IPS-20b (cell line): ENCODE results near the gene TMEM45A.
"Not testable (repeated sequence)": the region's sequence is repeated elsewhere in the genome, so short reads cannot be mapped to it uniquely, and the experiment has no call there.

Source experiments
- H3K27ac ChIP-seq: one replicate; pipeline ENCODE4 v1.5.1; 2013; ENCODE audit warnings: low read length
- H3K27me3 ChIP-seq: 2 replicates; pipeline ENCODE4 v1.6.1; 2013; ENCODE audit warnings: mild to moderate bottlenecking, low read length, inconsistent platforms; ENCODE audit not compliant: insufficient read depth
- H3K36me3 ChIP-seq: 2 replicates; pipeline ENCODE4 v1.6.1; 2013; ENCODE audit warnings: low read depth, mild to moderate bottlenecking, inconsistent platforms, low read length, moderate library complexity; ENCODE audit not compliant: insufficient read depth
- H3K4me1 ChIP-seq: 2 replicates; pipeline ENCODE4 v1.6.1; 2013; ENCODE audit warnings: mild to moderate bottlenecking, control low read depth, inconsistent platforms, low read length, moderate library complexity; ENCODE audit not compliant: insufficient read depth
- H3K4me3 ChIP-seq: 2 replicates; pipeline ENCODE4 v1.5.1; 2013; ENCODE audit warnings: mild to moderate bottlenecking, low read length, inconsistent platforms
- H3K9ac ChIP-seq: 2 replicates; pipeline ENCODE4 v1.6.1; 2013; ENCODE audit warnings: low read depth, mild to moderate bottlenecking, inconsistent platforms, low read length, moderate library complexity
- H3K9me3 ChIP-seq: 2 replicates; pipeline ENCODE4 v1.6.1; 2013; ENCODE audit warnings: mild to moderate bottlenecking, low read depth, low read length, inconsistent platforms; ENCODE audit not compliant: insufficient read depth

TMEM45A gene

GRCh38 chr3:100492059-100493006 is at the start of gene TMEM45A:
Gene TMEM45A (plus strand): TSS chr3:100492619. CDS start chr3:100555212, 62,593 bp downstream.
- peaks cover 7% of the 10 kb centered on the region; the same call in 1 of the 2 replicates for H3K4me1 ChIP-seq
- peak within 1 kb of the TSS; percentile 79; the same call in 1 of the 2 replicates for H3K9ac ChIP-seq
- no peaks in the 10 kb centered on the region for H3K9me3 ChIP-seq
- no peaks in the 10 kb centered on the region for H3K36me3 ChIP-seq
- no peaks in the 10 kb centered on the region for H3K27me3 ChIP-seq
- peak within 1 kb of the TSS; percentile 89 for H3K4me3 ChIP-seq
- H3K27ac ChIP-seq: no peak within 1 kb of the TSS

GRCh38 chr3:100443690-100444089 is 48.7 kb upstream of the TMEM45A start:
- Histone ChIP-seq H3K4me1 (no peaks in the 10 kb centered on the region), H3K9me3 (peaks cover 37% of the 10 kb centered on the region), H3K9ac (no peak overlapping the region), H3K27me3 (no peaks in the 10 kb centered on the region), H3K27ac (no peak overlapping the region), H3K36me3 (peaks cover 16% of the 10 kb centered on the region; the same call in 1 of the 2 replicates), H3K4me3 (no peak overlapping the region)

GRCh38 chr3:100447067-100447466 is 45.4 kb upstream of the TMEM45A start:
- peaks cover 37% of the 10 kb centered on the region for H3K9me3 ChIP-seq
- not testable (repeated sequence) for H3K27me3 ChIP-seq, H3K27ac ChIP-seq, H3K4me3 ChIP-seq, H3K4me1 ChIP-seq, H3K9ac ChIP-seq
- peaks cover 16% of the 10 kb centered on the region; the same call in 1 of the 2 replicates for H3K36me3 ChIP-seq

GRCh38 chr3:100448079-100448478 is 44.3 kb upstream of the TMEM45A start:
- no peaks in the 10 kb centered on the region for H3K27me3 ChIP-seq
- peaks cover 7% of the 10 kb centered on the region; the same call in 1 of the 2 replicates for H3K4me1 ChIP-seq
- H3K4me3 ChIP-seq: no peak overlapping the region
- no peak overlapping the region for H3K9ac ChIP-seq
- H3K27ac ChIP-seq: no peak overlapping the region
- peaks cover 13% of the 10 kb centered on the region; the same call in 1 of the 2 replicates for H3K36me3 ChIP-seq
- H3K9me3 ChIP-seq: peaks cover 34% of the 10 kb centered on the region

GRCh38 chr3:100449214-100449613 is 43.2 kb upstream of the TMEM45A start:
- Histone ChIP-seq H3K9ac (no peak overlapping the region), H3K9me3 (peaks cover 22% of the 10 kb centered on the region), H3K4me3 (no peak overlapping the region), H3K27me3 (no peaks in the 10 kb centered on the region), H3K36me3 (0 out of 2 replicates have a peak, but pooled peaks cover 1% of the 10 kb centered on the region), H3K27ac (no peak overlapping the region), H3K4me1 (peaks cover 7% of the 10 kb centered on the region; the same call in 1 of the 2 replicates)

GRCh38 chr3:100454677-100455076 is 37.7 kb upstream of the TMEM45A start:
- Histone ChIP-seq H3K4me1 (peaks cover 7% of the 10 kb centered on the region; the same call in 1 of the 2 replicates), H3K4me3 (no peak overlapping the region), H3K9me3 (no peaks in the 10 kb centered on the region; the same call in 1 of the 2 replicates), H3K27me3 (no peaks in the 10 kb centered on the region), H3K9ac (no peak overlapping the region), H3K36me3 (0 out of 2 replicates have a peak, but pooled peaks cover 3% of the 10 kb centered on the region), H3K27ac (no peak overlapping the region)

- Histone ChIP-seq H3K27me3 (no peaks in the 10 kb centered on the region), H3K4me1 (peaks cover 2% of the 10 kb centered on the region; the same call in 1 of the 2 replicates), H3K9me3 (no peaks in the 10 kb centered on the region; the same call in 1 of the 2 replicates), H3K4me3 (no peak overlapping the region), H3K9ac (no peak overlapping the region), H3K36me3 (0 out of 2 replicates have a peak, but pooled peaks cover 3% of the 10 kb centered on the region), H3K27ac (no peak overlapping the region)
Observed at GRCh38 chr3:100455841-100456550, 36.4 kb upstream of the TMEM45A start.

GRCh38 chr3:100456745-100457144 is 35.7 kb upstream of the TMEM45A start:
- Histone ChIP-seq H3K9ac (no peak overlapping the region), H3K4me1 (no peaks in the 10 kb centered on the region), H3K27ac (no peak overlapping the region), H3K9me3 (no peaks in the 10 kb centered on the region; the same call in 1 of the 2 replicates), H3K4me3 (no peak overlapping the region), H3K27me3 (no peaks in the 10 kb centered on the region), H3K36me3 (0 out of 2 replicates have a peak, but pooled peaks cover 3% of the 10 kb centered on the region)

- H3K4me1 ChIP-seq: no peaks in the 10 kb centered on the region
- no peak overlapping the region for H3K27ac ChIP-seq
- H3K36me3 ChIP-seq: 0 out of 2 replicates have a peak, but pooled peaks cover 3% of the 10 kb centered on the region
Observed at GRCh38 chr3:100457811-100458210, 34.6 kb upstream of the TMEM45A start.

GRCh38 chr3:100458814-100459213 is 33.6 kb upstream of the TMEM45A start:
- Histone ChIP-seq H3K9ac (no peak overlapping the region), H3K36me3 (0 out of 2 replicates have a peak, but pooled peaks cover 3% of the 10 kb centered on the region), H3K4me1 (no peaks in the 10 kb centered on the region), H3K27me3 (no peaks in the 10 kb centered on the region), H3K27ac (no peak overlapping the region), H3K4me3 (no peak overlapping the region), H3K9me3 (no peaks in the 10 kb centered on the region; the same call in 1 of the 2 replicates)

More at GRCh38 chr3:100457811-100458210, 34.6 kb upstream of the TMEM45A start:
- Histone ChIP-seq H3K9me3 (no peaks in the 10 kb centered on the region; the same call in 1 of the 2 replicates), H3K27me3 (no peaks in the 10 kb centered on the region), H3K4me3 (no peak overlapping the region), H3K9ac (no peak overlapping the region)

- no peaks in the 10 kb centered on the region for H3K36me3 ChIP-seq
- no peaks in the 10 kb centered on the region for H3K27me3 ChIP-seq
- no peak overlapping the region for H3K27ac ChIP-seq
- H3K9me3 ChIP-seq: peaks cover 11% of the 10 kb centered on the region
- no peak overlapping the region for H3K4me3 ChIP-seq
- H3K9ac ChIP-seq: no peak overlapping the region
- no peaks in the 10 kb centered on the region for H3K4me1 ChIP-seq
Observed at GRCh38 chr3:100463002-100463401, 29.4 kb upstream of the TMEM45A start.
